ENCODE measurements around the gene SYNCRIP. TPM values are rescaled to one million over a fixed set of nuclear protein-coding genes. Genes with fewer than 3 reads are reported as not detected.

SYNCRIP gene
- polyA plus RNA-seq, 1 of the 3 experiments (the other 2 are of a cell fraction): 15.9 TPM

DNA sequence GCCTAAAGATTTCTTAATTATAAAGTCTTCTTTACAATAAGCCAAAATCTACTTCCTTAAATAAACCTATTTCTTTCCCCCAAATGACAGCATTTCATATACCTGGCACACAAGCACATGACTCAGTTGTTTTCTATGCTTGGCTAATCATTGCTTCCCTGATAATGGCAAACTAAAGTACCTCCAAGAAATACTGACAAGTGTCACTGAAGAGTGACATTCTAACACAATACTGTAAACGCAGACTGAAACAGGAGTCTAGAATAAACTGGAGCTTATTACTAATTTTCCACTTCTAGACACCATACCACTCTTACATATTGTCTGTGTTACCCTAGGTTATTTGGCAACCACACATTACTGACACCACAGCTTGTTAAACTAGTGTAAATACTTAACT is 14.3 kb downstream of the SYNCRIP start:
- CTCF ChIA-PET: interaction anchor here (1.0 kb wide), 1 partner anchor 27 kb away, joined by 3 read pairs; no protein-coding TSS in a partner anchor
- H3K79me2 ChIP-seq (ENCODE audit: insufficient read depth): peaks cover 100% of the 10 kb centered on the region
- peaks cover 62 to 80% of the 10 kb centered on the region in 2 experiments for H3K36me3 ChIP-seq (replicated peaks in 1 of 2; ENCODE audit: control insufficient read depth in 1 of 2, insufficient read depth in 2 of 2, low read length in 1 of 2)
- H3K9me2 ChIP-seq: no peaks in the 10 kb centered on the region
- no peaks in the 10 kb centered on the region for H3K27me3 ChIP-seq (ENCODE audit: insufficient read depth)
- H4K20me1 ChIP-seq (ENCODE audit: insufficient read depth): peaks cover 94% of the 10 kb centered on the region
- H3K4me2 ChIP-seq: no peak overlapping the region
- 100% methylated on average over 1 of the region's 1 CpG for WGBS (ENCODE audit: low lambda C conversion rate)
- no peak overlapping the region for H2AFZ ChIP-seq (ENCODE audit: low read depth)
- 0 out of 4 replicates have a peak, but pooled peaks cover 0 to 3% of the 10 kb centered on the region in 2 experiments for H3K4me1 ChIP-seq (ENCODE audit: control insufficient read depth in 1 of 2, insufficient read depth in 2 of 2, low read depth in 1 of 2, low read length in 1 of 2)
- no peaks in the 10 kb centered on the region for H3K9me3 ChIP-seq
- H3F3A ChIP-seq (replicated peaks; ENCODE audit: insufficient read depth): peaks cover 23% of the 10 kb centered on the region
- POLR2A ChIA-PET: no interaction called here
- no peak for DNase-seq
- TF ChIP-seq TEAD4 (IDR thresholded peaks at IDR 0.05; ENCODE audit: borderline replicate concordance, insufficient read depth) (no peak), GATA2 (CRISPR knock-in tag; IDR thresholded peaks at IDR 0.05) (no peak), JUND (IDR thresholded peaks at IDR 0.05) (no peak), FOSL2 (IDR thresholded peaks at IDR 0.05; ENCODE audit: borderline replicate concordance, low read depth) (no peak), CTCF (IDR thresholded peaks at IDR 0.05) (no peak), TCF12 (IDR thresholded peaks at IDR 0.05) (no peak), TAF1 (IDR thresholded peaks at IDR 0.05; ENCODE audit: borderline replicate concordance, low read depth, low read length) (no peak), EZH2phosphoT487 (IDR thresholded peaks at IDR 0.05; ENCODE audit: borderline replicate concordance, low read depth) (no peak), CHD2 (IDR thresholded peaks at IDR 0.05; ENCODE audit: low read length, partially characterized antibody) (no peak), NRF1 (IDR thresholded peaks at IDR 0.05; ENCODE audit: low read depth, low read length) (no peak), SIN3A (IDR thresholded peaks at IDR 0.05; ENCODE audit: borderline replicate concordance, low read depth, low read length) (no peak), IRF3 (IDR thresholded peaks at IDR 0.05; ENCODE audit: low read depth, low read length) (no peak), ZBTB33 (IDR thresholded peaks at IDR 0.05; ENCODE audit: borderline replicate concordance, low read depth) (no peak), MXI1 (IDR thresholded peaks at IDR 0.05; ENCODE audit: low read depth, low read length) (no peak)
- H3K9ac ChIP-seq: no peak overlapping the region
- H3K27ac ChIP-seq (ENCODE audit: low read depth in 2 of 2, low read length in 1 of 2): no peak overlapping the region
- H3K4me3 ChIP-seq (ENCODE audit: low read depth in 2 of 2, low read length in 1 of 2): no peak overlapping the region

Data from SK-N-SH (cell line).